Hematopoietic multipotent progenitor cell treated with erythropoietin and hydrocortisone succinate and interleukin-3 and kit ligand, for 17 days (in vitro differentiated cells): ENCODE data around the gene LAPTM4A.
"Not testable (repeated sequence)": the region's sequence is repeated elsewhere in the genome, so short reads cannot be mapped to it uniquely, and the experiment has no call there.

ENCODE experiments used
- DNase-seq: peaks from one replicate; pipeline ENCODE4 v3.0.0-alpha.2; 2015; ENCODE audit warnings: low spot score

LAPTM4A gene

GRCh38 chr2:20051532-20052228 is at the start of gene LAPTM4A:
LAPTM4A (minus strand) TSS chr2:20051628; CDS start chr2:20051520, 108 bp downstream.
- DNase-seq: peak; percentile 100

GRCh38 chr2:20100711-20101110 is 49.3 kb upstream of the LAPTM4A start:
- no peak for DNase-seq

- DNase-seq: no peak
Observed at GRCh38 chr2:20099780-20100179, 48.4 kb upstream of the LAPTM4A start.

DNA sequence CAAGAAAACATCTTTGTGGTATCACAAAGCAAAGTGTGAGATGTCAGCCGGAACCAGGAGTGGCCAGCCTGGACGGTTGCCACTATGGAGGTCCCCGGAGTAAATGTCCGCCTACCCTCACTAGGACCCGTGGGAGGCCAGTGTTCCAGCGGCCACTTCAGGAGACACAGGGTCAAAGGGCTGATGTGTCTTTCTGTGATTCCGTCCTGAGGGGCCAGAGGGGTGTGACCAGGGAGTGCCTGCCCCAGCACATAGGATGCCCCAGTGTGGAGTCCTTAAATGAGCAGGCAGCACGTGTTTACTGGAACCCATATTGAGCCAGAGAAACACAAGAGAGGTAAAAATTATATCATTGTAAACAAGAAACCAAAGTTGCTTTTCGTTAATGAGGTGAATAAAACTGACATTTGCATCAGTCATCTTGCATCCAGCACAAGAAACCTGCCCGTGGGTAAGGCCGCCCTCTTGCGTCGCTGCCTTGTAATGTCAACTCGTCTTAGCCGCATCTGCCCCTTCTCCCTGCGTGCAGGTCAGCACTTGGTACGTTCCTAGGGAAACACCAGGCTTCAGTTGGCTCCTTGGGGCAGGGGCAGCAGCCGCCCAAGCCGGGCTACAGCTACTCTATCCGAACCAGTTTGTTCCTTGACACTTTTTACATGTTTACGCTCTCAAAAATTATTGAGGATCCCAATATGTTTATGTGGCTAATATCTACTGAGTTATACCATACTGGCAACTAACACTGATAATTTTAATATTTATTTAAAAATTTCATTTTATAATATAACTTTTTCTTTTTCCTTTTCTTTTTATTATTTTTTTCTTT is 46.7 kb upstream of the LAPTM4A start:
- peak; percentile 78 for DNase-seq

DNA sequence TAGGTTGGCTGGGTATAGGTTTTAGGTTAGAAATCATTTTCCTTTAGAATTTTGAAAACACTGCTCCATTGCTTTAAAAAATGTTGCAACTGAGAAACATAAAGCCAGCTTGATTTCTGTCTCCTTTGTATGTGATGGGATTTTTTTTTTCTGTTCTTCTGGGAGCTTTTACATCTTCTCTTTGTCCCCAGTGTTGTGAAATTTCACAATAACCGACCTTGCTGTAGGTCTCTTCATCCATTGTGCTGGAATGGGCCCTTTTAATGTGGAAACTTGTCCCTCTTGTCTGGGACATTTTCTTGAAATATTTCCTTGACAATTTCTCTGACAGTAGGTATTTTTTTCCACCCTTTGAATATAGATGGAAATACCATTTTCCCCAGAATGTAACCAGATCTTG is 44.0 kb upstream of the LAPTM4A start:
- no peak for DNase-seq

- DNase-seq: no peak
Observed at GRCh38 chr2:20094955-20095354, 43.5 kb upstream of the LAPTM4A start.

DNA sequence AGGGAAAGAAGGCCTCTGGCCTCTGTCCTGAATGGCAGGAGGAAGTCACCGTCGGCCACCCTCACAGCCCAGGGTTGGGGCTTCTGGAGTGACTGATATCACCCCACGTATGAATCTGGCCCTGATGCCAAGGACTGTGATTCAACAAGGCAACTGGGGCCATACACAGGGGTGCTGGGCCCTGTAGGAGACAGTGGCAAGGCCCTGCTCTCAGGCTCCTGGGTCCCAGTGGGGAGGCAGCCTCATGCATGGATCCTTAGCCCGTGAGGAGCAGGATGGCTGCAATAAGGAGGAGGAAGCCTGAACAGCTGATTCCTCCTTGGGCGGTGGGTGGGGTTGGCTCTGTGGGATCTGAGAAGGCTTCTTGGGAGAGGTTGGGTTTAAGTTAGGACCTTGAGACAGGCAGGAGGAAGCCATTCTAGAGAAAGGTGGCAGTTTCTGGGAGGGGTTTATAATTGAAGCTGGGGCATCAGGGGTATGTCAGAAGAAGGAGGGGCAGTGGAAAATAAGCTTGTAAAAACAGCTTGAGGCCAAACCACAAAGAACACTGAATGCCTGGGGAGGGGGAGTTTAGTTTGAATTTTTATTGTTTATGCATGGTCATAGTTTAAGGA is 42.8 kb upstream of the LAPTM4A start:
- no peak for DNase-seq

GRCh38 chr2:20093263-20094141 is 42.1 kb upstream of the LAPTM4A start:
- DNase-seq: no peak

DNA sequence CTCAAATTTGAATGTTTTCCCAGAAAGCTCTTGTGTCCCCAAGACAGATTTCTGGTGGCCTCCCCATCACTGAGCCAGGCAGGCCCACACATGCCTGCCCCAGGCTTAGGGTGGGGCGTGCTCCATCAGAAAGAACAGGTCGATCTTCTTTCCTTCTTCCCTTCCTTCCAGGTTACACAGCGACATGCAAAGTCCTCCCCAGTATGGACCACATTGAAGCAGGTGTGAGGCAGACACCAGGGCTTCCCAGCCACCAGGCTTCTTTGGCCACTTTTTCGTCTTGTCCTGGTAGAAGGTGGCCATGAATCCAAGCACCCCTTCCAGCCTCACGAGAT is 41.4 kb upstream of the LAPTM4A start:
- DNase-seq: no peak

GRCh38 chr2:20092226-20092900 is 40.9 kb upstream of the LAPTM4A start:
- DNase-seq: no peak

GRCh38 chr2:20091305-20091991 is 40.0 kb upstream of the LAPTM4A start:
- no peak for DNase-seq

DNA sequence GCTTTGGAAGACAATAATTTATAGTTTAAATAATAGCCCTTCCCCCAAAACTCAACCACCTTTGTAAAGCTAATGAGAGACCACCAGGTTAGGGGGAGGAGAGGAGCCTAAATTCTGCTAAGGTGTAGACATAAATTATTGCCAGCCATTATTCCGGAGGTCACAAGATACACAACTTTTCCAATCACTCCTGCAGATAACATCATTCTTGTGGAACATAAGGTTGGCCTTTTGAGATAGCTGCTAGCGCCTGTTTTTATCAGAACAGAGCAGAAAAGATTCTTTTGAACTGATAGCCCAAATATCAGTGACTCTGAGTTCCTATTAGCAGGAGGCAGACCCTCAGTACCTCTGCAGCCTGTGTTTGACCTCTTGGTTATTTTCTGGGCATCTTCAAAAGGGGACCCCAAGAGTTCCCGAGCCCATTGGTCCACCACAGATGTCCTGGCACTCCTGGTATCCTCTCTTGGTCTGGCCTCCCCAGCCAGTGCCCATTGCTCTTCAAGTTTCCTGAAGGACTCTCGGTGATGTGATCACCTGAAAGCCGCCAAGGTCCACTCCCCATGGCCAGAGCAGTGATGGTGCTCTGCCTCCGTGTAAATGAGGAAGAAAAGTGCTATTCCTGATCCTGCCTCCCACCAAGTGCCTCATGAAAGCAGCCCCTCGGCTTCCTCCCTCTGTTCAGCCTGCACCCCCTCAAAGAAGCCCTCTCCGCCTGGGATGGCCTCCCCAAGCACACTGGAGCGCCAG is 38.5 kb upstream of the LAPTM4A start:
- DNase-seq: no peak

DNA sequence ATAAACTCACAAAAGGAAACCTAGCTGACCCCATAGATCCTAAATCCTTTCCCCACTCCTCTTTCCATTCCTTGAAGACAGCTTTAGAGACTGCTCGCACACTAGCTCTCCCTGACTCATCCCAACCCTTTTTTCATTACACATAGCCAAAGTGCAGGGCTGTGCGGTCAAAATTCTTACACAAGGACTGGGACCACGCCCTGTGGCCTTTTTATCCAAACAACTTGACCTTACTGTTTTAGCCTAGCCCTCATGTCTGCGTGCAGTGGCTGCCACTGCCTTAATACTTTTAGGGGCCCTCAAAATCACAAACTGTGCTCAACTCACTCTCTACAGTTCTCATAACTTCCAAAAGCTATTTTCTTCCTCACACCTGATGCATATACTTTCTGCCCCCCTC is 34.5 kb upstream of the LAPTM4A start:
- DNase-seq: not testable (repeated sequence)

DNA sequence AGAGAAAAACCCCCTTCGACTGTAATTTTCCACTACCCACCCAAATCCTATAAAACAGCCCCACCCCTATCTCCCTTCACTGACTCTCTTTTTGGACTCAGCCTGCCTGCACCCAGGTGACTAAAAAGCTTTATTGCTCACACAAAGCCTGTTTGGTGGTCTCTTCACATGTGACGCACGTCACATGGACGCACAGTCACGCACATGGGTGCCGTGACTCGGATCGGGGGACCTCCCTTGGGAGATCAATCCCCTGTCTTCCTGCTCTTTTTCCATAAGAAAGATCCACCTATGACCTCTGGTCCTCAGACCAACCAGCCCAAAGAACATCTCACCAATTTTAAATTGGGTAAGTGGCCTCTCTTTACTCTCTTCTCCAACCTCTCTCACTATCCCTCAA is 31.4 kb upstream of the LAPTM4A start:
- DNase-seq: not testable (repeated sequence)

DNA sequence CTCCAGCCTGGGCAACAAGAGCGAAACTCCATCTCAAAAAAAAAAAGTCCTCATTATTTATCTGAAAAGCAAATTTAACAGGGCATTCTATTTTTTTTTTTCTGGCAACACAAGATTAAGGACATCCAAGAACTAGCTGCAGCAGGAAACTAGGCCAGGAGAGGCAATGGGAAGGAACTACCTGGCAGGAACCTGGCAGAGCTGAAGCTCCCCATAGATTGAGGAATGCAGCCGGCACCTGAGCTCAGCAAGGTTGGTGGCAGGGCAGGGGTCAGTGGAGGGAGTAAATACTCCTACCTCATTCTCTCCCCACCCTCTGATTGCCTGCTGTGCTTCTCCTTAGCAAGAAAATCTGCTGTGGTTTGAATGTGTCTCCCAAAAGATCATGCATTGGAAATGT is 30.4 kb upstream of the LAPTM4A start:
- DNase-seq: no peak

DNA sequence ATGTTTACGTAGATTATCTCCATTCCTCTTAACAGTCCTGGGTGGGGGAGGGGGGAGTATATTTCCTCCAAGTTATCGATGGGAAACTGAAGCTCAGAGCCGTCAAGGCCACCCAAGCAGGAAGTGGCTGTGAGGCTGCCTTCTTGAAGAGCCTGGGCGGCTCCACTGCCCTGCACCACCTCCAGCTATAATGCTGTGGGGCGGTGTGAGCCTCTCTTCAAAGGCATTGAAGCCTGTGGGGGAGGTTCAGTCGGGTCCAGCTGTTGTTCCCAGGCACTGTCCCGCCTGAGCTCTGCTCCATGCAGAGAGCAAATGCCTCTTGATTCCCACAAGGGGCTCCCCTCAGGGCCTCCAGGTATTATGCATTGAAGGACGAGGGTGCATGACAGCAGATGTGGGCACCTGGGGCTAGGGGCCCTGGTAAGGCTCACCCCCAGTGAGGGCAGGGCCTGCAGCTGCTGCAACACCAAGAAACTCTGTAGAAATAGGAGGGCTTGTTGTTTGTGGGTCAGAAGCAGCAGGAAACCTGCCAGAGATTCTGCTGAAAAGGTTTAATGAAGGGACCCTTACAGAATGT is 29.5 kb upstream of the LAPTM4A start:
- DNase-seq: no peak

DNA sequence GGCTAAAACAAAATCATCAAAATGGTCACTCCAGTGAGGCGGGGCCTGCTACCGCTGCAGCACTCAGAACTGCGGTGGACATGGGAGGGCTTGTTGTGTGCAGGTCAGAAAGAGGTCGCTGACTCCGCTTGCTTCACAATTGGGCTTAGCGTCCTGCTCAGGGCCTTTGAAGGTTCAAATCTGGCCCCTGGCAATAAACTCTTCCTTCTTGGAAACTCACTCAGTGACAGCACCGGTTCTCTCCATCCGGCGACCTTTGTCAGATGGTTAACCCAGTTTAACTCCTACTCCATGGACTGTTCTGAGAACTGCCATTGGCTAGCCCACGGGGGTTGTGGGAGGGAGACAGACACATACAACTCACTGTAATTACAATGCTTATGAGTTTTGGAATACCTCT is 29.0 kb upstream of the LAPTM4A start:
- no peak for DNase-seq

DNA sequence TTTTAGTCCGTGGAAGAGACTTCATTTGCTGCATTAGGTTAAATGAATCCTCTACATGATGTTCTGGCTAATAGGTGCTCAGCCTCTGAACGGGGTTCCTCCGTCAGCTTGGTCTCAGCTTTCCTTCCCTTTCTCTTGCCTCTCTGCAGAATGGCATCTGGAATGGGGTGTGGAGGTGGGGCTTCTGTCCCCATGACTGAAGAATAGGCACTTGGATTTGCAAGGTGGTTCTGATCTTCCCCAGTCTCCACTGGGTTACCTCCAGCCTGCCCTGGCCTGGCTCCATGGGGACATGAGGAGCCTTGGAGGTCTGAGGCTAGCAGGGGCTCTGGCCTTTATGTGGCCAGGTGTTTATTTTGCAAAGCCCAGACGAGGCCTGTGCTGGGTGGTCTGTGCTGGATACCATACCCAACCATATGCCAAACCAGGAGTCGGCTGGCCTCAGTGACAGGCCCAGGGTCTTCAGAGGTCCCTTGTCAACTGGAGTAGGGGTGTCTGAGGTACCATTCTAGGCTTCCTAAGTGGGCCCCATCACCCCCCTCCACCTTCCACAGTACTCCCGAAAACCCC is 28.2 kb upstream of the LAPTM4A start:
- DNase-seq: no peak

DNA sequence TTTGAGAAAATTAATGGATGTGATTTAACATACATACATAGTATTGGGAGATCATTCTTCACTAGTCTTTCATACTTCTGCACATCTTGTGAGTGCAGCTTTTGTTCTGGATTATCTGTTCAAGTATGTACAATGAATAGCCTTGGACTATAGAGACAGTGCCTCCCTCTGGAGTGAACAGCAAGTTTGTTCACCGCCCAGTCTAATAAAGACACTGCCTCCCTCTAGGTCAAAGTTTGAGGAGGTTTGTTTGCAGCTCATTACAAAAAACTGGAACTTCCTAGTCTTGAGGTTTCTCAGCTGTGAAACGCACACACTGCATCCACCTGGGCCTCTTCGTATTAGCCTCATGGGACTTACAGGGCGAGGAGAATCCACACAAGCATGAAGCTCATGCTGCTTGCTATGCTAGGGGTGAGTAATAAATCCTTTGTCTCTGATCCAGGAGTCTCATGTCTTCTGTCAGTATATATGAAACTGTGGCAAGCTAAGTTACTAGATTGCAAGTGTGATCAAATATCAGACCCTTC is 26.0 kb upstream of the LAPTM4A start:
- no peak for DNase-seq
